HL-60/S4 treated with retinoic acid at 250 ng/mL for 4 days and 3 days (cell line): ENCODE measurements around the gene PLEKHH3.

Experiments used
- in situ Hi-C: fragments of 300-500 bp; cut with MboI; formaldehyde crosslinking; loops from 2 replicates; pipeline ENCODE4 v1.7.0; 2022; ENCODE audit warnings: low sequenced_read_pairs

The PLEKHH3 gene, protein sequence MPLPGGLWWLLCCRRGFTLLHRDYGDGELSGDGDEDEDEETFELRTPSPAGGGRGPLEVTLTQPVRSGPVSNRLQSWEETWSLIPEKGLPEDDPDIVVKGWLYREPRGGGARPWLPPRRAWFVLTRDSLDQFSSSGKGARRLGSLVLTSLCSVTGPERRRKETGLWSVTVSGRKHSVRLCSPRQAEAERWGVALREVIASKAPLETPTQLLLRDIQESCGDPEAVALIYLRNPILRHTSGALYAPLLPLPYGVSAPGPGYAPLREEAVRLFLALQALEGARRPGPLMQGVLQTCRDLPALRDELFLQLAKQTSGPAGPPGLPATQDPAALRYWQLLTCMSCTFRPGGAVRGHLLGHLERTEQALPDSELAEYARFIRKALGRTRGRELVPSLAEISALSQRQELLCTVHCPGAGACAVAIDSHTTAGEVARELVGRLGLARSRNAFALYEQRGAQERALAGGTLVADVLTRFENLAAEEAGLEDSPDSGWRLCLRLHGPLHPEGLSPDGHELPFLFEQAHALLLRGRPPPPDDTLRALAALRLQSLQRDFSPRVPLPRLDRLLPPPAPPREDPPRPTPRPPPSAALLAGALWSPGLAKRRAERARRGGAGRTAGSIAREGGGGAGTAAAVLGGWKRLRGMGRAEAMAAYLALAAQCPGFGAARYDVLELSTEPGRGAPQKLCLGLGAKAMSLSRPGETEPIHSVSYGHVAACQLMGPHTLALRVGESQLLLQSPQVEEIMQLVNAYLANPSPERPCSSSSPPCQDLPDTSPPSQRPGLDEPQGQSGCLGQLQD

GRCh38 chr17:42676424-42677011 is at the start of gene PLEKHH3:
TSS of gene PLEKHH3 (minus strand) at chr17:42676994. CDS start at chr17:42676563, 431 bp downstream.
- in situ Hi-C loops = no loop called here

- in situ Hi-C loops = no loop called here
Measured at GRCh38 chr17:42725143-42725542, 48.3 kb upstream of the PLEKHH3 start.

GRCh38 chr17:42723636-42724035 is 46.8 kb upstream of the PLEKHH3 start:
- in situ Hi-C loops = loop anchor here (25.0 kb wide), 1 partner anchor 214 kb away; no protein-coding TSS in a partner anchor

DNA sequence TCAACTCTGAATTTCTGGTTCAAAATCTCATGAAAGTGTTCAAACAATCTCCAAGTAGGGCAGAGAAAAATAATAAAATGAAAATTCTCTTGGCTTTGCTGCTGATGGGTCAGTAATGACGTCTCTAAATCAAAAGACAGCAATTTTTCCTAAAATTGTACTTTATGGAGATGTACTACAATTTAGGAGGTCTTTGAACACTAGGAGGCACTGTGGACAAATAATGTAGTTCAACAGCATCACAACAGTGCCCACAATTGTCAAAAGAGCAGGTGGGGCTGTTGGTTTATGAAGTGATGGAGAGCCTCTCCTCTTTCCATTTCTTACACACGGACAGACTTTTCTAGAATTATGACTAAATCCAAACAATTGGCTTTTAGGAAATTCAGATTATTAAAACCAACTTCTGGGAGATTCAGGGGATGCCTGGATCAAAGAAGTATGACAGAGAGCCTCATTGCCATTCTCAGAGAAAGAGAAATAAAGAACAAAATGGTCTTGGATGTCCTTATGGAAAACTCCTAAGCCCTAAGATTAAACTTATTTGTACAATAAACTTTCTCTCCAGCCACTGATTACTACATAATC is 44.3 kb upstream of the PLEKHH3 start:
- in situ Hi-C loops = loop anchor here (25.0 kb wide), 1 partner anchor 216 kb away; no protein-coding TSS in a partner anchor

DNA sequence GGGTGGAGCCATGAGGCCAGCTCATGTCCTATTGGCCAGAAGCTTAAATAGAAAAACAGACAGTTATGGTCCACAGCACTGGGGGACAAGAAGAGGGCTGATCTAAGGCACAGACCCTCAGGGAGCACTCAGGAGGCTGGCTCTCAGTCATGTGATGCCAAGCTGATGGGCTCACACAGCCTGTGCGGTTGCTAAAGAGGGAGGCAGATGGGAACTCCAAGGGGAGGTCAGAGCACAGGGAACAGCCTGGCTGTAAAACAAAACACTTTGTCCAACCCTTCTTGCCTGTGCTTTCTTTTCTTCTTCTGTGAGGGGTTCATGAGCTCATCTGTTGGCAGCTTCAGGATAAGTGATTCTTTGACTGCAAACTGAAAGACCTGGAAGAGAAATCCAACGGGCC is 32.8 kb upstream of the PLEKHH3 start:
- in situ Hi-C loops = loop anchor here (25.0 kb wide), 1 partner anchor 228 kb away; no protein-coding TSS in a partner anchor

DNA sequence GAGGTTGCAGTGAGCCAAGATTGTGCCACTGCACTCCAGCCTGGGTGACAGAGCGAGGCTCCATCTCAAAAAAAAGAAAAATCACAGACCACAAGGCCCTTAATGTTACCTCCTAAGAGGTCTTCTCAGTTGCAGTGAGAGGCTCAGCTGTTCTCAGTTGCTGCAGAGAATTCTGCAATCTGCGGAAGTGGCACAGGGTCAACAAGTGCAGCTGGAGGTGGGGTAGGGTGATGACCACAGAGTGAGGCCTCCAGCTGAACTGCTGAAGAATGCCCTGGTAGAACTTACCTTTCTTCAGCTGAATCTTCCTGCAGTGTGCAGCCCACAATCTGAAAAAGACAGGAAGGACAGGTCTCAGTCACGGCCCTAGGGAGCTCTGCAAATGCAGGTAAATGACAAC is 31.8 kb upstream of the PLEKHH3 start:
- in situ Hi-C loops = loop anchor here (25.0 kb wide), 1 partner anchor 229 kb away; no protein-coding TSS in a partner anchor

- in situ Hi-C loops = loop anchor here (25.0 kb wide), 1 partner anchor 231 kb away; no protein-coding TSS in a partner anchor
Measured at GRCh38 chr17:42706732-42707131, 29.9 kb upstream of the PLEKHH3 start.

DNA sequence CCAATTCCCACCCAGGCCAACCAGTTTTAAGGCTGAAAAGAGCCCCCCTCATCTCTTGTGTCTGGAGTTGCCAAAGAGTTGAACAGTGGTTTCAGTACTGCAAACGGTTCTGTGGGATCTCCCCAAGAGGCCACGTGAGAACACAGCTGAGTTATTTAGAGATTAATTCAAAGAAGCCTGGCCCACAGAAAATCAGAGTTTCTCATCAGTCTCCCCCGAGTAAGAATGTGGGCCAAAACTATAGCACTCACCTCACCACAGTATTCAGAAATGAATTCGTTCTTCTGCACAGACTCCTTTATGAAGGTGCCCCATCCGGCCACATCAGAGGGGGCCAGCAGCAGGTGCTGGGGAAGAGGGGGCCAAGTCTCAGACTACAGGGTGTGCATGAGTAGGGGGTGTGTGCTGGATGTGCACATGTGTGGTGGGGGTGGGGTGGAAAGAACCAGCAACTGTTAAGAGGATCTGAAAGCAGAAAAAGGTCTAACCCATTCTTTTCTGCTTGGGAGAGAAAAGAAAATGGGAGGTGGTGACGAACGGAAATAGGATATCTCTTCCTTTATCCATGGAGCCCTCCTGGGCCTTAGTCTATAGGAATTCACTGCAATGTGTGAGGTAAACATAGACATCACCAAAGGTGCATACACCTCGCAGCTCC is 28.2 kb upstream of the PLEKHH3 start:
- in situ Hi-C loops = loop anchor here (25.0 kb wide), 1 partner anchor 232 kb away; no protein-coding TSS in a partner anchor

DNA sequence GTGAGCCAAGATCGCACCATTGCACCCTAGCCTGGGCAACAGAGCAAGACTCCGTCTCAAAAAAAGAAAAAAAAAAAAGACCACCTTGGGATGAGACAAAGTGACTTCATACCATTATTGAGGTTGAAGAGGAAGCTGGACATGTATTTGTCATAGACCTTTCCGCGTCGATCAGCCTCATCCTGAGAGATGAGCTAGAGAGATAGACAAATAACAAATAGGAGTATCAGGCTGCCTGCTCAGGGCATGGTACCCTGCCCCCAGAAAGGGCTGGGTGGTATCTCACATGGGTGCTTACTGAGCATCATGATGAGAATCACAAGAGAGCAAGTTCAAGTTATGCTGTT is 27.7 kb upstream of the PLEKHH3 start:
- in situ Hi-C loops = loop anchor here (25.0 kb wide), 1 partner anchor 233 kb away; no protein-coding TSS in a partner anchor

DNA sequence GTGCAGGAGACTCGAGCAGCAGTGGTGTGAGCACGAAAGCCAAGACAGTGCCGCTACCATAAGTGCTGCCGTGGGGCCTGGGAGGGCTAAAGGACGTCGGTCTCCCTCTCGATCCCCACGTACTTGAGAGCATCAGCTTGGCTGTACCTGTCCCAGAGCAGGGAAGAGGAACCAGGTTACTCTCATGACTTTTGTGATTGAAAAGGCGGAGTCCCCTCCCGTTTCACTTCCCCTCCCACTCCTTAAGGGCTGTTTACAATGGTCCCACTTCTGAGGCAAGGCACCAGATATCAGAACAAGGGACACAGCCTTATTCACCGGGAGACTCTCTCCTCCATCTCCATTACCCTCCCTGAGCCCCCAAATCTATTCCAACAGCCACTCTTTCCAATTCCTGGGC is 25.7 kb upstream of the PLEKHH3 start:
- in situ Hi-C loops = loop anchor here (25.0 kb wide), 1 partner anchor 235 kb away; no protein-coding TSS in a partner anchor

GRCh38 chr17:42700586-42701289 is 23.9 kb upstream of the PLEKHH3 start:
- in situ Hi-C loops = loop anchor here (25.0 kb wide), 1 partner anchor 237 kb away; no protein-coding TSS in a partner anchor

DNA sequence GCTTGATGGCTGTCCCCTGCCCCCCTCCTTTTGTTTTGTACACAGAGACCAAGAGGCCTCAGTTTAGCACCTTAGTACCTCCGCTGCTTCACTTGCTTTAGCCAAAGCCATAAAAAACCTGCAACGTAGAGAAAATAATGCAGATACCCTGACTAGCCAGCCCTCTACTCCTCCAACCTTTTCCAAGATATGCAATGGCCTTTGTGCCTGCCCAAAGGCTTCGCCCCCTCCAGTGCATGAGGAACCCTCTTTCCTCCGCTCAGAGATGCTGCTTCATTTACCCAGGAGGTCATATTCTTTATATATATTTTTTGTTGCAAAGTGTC is 22.6 kb upstream of the PLEKHH3 start:
- in situ Hi-C loops = no loop called here

DNA sequence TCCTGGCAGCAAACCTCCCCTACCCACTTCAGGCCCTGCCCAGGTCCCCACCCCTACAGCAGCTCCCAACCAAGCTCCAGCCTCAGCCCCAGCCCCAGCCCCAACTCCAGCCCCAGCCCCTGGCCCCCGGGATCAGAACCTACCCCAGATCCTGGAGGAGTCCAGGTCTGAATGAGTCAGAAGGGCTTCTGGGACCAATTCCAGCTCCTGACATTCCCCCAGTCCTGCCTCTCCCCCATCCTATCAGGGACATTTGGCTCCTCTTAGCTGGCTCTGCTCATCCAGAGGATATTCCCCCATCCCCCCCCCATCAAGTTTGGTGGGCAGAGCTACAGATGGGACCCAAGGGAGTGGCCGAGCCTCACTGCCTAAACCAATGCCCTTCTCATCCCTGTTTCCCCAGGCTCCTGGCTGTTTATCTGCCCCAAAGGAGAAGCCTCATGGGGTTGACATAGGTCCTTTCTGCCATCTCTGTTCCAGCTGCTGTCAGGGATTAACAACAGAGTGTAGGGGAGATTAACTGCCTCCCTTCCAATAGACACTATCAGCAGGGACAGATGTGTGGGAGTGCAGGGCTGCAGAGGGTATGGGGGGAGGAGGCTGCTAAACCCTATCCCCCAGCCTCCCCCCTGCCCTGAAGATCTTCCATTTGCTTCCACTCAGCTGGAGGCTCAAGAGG is 22.1 kb upstream of the PLEKHH3 start:
- in situ Hi-C loops = no loop called here

DNA sequence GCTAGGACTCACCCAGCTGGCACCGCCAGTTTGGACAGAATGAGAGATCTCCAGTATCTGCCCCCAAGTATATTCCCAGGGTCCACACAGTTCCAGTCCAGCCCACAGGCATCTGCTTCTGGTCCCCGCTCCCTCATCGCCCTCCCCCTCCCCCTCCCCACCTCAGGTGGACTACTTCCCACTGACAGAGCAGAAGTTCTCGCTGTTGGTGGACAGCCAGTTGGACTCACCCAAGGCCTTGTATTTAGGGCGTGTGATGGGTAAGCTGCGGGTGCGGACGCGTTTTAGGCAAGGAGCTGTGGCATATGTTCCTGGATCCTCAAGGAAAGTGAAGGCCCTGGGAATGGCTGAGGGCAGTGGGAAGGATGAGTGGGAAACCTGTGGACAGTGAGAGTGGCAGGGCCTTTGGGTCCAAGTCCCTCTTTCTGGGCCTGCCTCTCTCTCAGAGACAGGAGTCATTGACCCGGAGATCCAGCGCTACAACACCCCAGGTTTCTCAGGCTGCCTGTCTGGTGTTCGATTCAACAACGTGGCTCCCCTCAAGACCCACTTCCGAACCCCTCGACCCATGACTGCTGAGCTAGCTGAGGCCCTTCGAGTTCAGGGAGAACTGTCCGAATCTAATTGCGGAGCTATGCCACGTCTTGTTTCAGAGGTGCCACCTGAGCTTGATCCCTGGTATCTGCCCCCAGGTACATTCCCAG is 20.5 kb upstream of the PLEKHH3 start:
- in situ Hi-C loops = no loop called here

- in situ Hi-C loops = no loop called here
Measured at GRCh38 chr17:42695500-42695899, 18.7 kb upstream of the PLEKHH3 start.

DNA sequence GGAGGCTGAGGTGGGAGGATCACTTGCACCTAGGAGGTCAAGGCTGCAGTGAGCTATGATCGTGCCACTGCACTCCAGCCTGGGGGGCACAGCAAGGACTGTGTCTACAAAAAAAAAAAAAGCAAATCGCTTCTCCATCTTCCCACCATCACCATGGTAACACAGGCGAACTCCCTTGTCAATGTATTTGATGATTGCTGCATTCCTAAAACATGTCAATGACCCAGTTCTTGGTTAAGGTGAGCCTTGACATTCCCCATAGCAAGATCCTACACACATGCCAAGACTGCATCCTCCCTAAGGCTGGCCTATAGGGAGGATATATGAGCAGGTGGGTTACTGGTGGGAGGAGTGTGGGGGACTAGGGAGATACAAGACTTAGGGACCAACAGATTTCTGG is 17.7 kb upstream of the PLEKHH3 start:
- in situ Hi-C loops = no loop called here

GRCh38 chr17:42692489-42692888 is 15.7 kb upstream of the PLEKHH3 start:
- in situ Hi-C loops = no loop called here

DNA sequence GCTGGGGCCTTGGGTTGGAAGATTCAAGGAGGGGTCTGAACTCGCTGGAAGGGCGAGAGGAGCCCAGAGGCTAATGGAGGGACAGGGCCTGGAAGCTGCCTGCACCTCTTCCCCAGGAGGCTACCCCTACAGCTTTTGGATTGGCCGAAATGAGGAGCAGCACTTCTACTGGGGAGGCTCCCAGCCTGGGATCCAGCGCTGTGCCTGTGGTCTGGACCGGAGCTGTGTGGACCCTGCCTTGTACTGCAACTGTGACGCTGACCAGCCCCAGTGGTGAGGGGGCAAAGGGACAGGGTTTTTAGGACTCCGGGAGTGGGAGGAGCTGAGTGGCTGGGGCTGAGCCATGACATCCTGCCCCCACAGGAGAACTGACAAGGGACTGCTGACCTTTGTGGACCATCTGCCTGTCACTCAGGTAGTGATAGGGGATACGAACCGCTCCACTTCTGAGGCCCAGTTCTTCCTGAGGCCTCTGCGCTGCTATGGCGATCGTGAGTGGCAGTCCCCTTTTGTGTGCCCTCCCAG is 14.3 kb upstream of the PLEKHH3 start:
- in situ Hi-C loops = no loop called here
